ENCODE data around the gene IGSF9B. TPM values are rescaled to one million over a fixed set of nuclear protein-coding genes. Genes with fewer than 3 reads are reported as not detected.

Gene IGSF9B
- total and polyA plus RNA-seq, 9 of the 15 experiments (the other 6 are each of a cell fraction or from before 2014, with no cell fraction given), result 0.09 TPM; not detected in 8

GRCh38 chr11:133921026-133921425 is 35.7 kb downstream of the IGSF9B start (continued):
- no peak for TF ChIP-seq TSHZ1 (CRISPR knock-in tag; IDR thresholded peaks at IDR 0.05)
- TF ChIP-seq, protein P1, sequence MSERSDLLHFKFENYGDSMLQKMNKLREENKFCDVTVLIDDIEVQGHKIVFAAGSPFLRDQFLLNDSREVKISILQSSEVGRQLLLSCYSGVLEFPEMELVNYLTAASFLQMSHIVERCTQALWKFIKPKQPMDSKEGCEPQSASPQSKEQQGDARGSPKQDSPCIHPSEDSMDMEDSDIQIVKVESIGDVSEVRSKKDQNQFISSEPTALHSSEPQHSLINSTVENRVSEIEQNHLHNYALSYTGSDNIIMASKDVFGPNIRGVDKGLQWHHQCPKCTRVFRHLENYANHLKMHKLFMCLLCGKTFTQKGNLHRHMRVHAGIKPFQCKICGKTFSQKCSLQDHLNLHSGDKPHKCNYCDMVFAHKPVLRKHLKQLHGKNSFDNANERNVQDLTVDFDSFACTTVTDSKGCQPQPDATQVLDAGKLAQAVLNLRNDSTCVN (CRISPR knock-in tag; IDR thresholded peaks at IDR 0.05), result no peak

GRCh38 chr11:133920109-133920990 is 36.4 kb downstream of the IGSF9B start:
- no peak for ATAC-seq
- Histone ChIP-seq H3K9me3 (replicated peaks; ENCODE audit: control insufficient read depth, insufficient read depth, low read depth, low read length) (no peaks in the 10 kb centered on the region), H3K4me2 (ENCODE audit: insufficient read depth, low read length) (no peak overlapping the region), H4K20me1 (replicated peaks; ENCODE audit: control insufficient read depth, insufficient read depth, low read length) (no peaks in the 10 kb centered on the region), H3K27me3 (ENCODE audit: control insufficient read depth in 2 of 2, insufficient read depth in 2 of 2, low read length in 2 of 2) (peaks cover 7 to 55% of the 10 kb centered on the region in 2 experiments; a peak in 4 of 5 replicates), H3K9me1 (ENCODE audit: control insufficient read depth, insufficient read depth, low read length) (no peaks in the 10 kb centered on the region), H3K36me3 (ENCODE audit: control insufficient read depth, insufficient read depth, low read length) (no peaks in the 10 kb centered on the region), H3K27ac (ENCODE audit: extremely low read depth, low read depth, low read length) (no peak overlapping the region), H3K79me2 (ENCODE audit: control insufficient read depth, insufficient read depth, low read length) (no peaks in the 10 kb centered on the region), H2AFZ (ENCODE audit: low read depth, low read length) (no peak overlapping the region), H3K4me1 (replicated peaks in 1 of 2; ENCODE audit: control insufficient read depth in 2 of 2, insufficient read depth in 2 of 2, low read length in 2 of 2) (peaks cover 0 to 3% of the 10 kb centered on the region in 2 experiments; a peak in 1 of 5 replicates), H3K4me3 (no peak overlapping the region), H3K9ac (ENCODE audit: insufficient read depth in 1 of 2, low read depth in 2 of 2, low read length in 2 of 2) (no peak overlapping the region)
- intact Hi-C loops (cut with micrococcal nuclease), result loop anchor here (10.0 kb wide), 2 partner anchors 114 to 846 kb away; no protein-coding TSS in a partner anchor
- no peak for DNase-seq (ENCODE audit: extremely low read depth in 1 of 4, low spot score in 3 of 4)
- no peak for FAIRE-seq
- CTCF ChIA-PET (ENCODE audit: low intra/inter-chr PET ratio), result no interaction called here
- no peak for TF ChIP-seq SRSF3 (IDR thresholded peaks at IDR 0.05; ENCODE audit: insufficient read depth, low read length)
- POLR2A ChIA-PET, result no interaction called here
- WGBS (ENCODE audit: insufficient coverage, low coverage, missing lambda C conversion rate), result 9% methylated on average over 13 of the region's 47 CpGs
- in situ Hi-C loops (cut with MboI), result loop anchor here (10.0 kb wide), 1 partner anchor 224 kb away; no protein-coding TSS in a partner anchor
- BruUV-seq (replicated peaks), result no TSS peak
